ENCODE results near the gene IMMT.

GRCh38 chr2:86185517-86186212, 9.6 kb downstream of the IMMT start:
- TF ChIP-seq CTCF (IDR thresholded peaks at IDR 0.05) (no peak), EZH2 (IDR thresholded peaks at IDR 0.05; ENCODE audit: borderline replicate concordance, insufficient read depth, low read depth, low read length, poor library complexity, severe bottlenecking) (no peak)

All from B cell (primary cell).